ENCODE measurements around the gene FGF14. TPM values are rescaled to one million over a fixed set of nuclear protein-coding genes. Genes with fewer than 3 reads are reported as not detected.

FGF14 gene
- total and polyA plus RNA-seq, 2 of the 4 experiments (the other 2 are of a cell fraction) = under 0.01 TPM; not detected in 1

GRCh38 chr13:101875091-101875490 lies 526.8 kb downstream of the FGF14 start:
- H3K9me3 ChIP-seq (ENCODE audit: control insufficient read depth, insufficient read depth, low read length) = no peaks in the 10 kb centered on the region
- no peaks in the 10 kb centered on the region for H3K36me3 ChIP-seq (ENCODE audit: control insufficient read depth, insufficient read depth, low read length)
- no peak overlapping the region for H3K18ac ChIP-seq (ENCODE audit: low read depth, low read length)
- H4K5ac ChIP-seq (ENCODE audit: low read depth, low read length) = no peak overlapping the region
- H3K56ac ChIP-seq (ENCODE audit: extremely low read depth, insufficient read depth, low read length) = no peak overlapping the region
- H2AK5ac ChIP-seq (ENCODE audit: low read depth, low read length) = no peak overlapping the region
- no peak overlapping the region for H3K9ac ChIP-seq (ENCODE audit: low read depth, low read length)
- POLR2A ChIA-PET (ENCODE audit: unreplicated experiment) = no interaction called here
- no peaks in the 10 kb centered on the region for H3K4me1 ChIP-seq (ENCODE audit: control insufficient read depth, insufficient read depth, low read length)
- no peak overlapping the region for H3K27ac ChIP-seq (ENCODE audit: insufficient read depth, low read length)
- in situ Hi-C loops (cut with MboI; ENCODE audit: low sequenced_read_pairs) (no loop called here), dilution Hi-C loops (cut with HindIII; ENCODE audit: low sequenced_read_pairs, unreplicated experiment) (no loop called here), intact Hi-C loops (cut with micrococcal nuclease) (no loop called here)
- H2BK5ac ChIP-seq (ENCODE audit: low read depth, low read length, poor library complexity, severe bottlenecking) = no peak overlapping the region
- TF ChIP-seq ELK1 (IDR thresholded peaks at IDR 0.05; ENCODE audit: borderline replicate concordance, low read depth, low read length) (no peak), NFE2L2 (IDR thresholded peaks at IDR 0.05; ENCODE audit: low read depth, low read length) (no peak), RAD21 (IDR thresholded peaks at IDR 0.05; ENCODE audit: low read length) (no peak), CEBPB (IDR thresholded peaks at IDR 0.05; ENCODE audit: low read depth, low read length) (no peak), BHLHE40 (IDR thresholded peaks at IDR 0.05; ENCODE audit: low read depth, low read length) (no peak), MXI1 (IDR thresholded peaks at IDR 0.05; ENCODE audit: borderline replicate concordance, low read depth, low read length) (no peak), CHD1 (IDR thresholded peaks at IDR 0.05; ENCODE audit: low read depth, low read length) (no peak), RCOR1 (IDR thresholded peaks at IDR 0.05; ENCODE audit: insufficient replicate concordance, low read length) (no peak)
- H3K14ac ChIP-seq (replicated peaks; ENCODE audit: low read depth, low read length) = no peak overlapping the region
- no peak overlapping the region for H4K91ac ChIP-seq (ENCODE audit: insufficient read depth, low read depth, low read length)
- H3K4ac ChIP-seq (ENCODE audit: low read depth, low read length) = no peak overlapping the region
- H3K4me2 ChIP-seq (ENCODE audit: low read depth, low read length) = no peak overlapping the region
- no peak overlapping the region for H4K8ac ChIP-seq (ENCODE audit: low read depth in 2 of 2, low read length in 2 of 2)
- H2BK20ac ChIP-seq (ENCODE audit: low read depth, low read length) = no peak overlapping the region
- no peaks in the 10 kb centered on the region for H3K9me1 ChIP-seq (ENCODE audit: insufficient read depth, low read length)
- BruUV-seq (replicated peaks) = no TSS peak
- H2AK9ac ChIP-seq (replicated peaks; ENCODE audit: low read depth, low read length, poor library complexity) = no peak overlapping the region
- H2BK15ac ChIP-seq (ENCODE audit: low read depth, low read length) = no peak overlapping the region
- H2BK120ac ChIP-seq (ENCODE audit: low read depth, low read length) = no peak overlapping the region
- H3K4me3 ChIP-seq (ENCODE audit: insufficient read depth, low read depth, low read length) = no peak overlapping the region
- no peak overlapping the region for H3K23ac ChIP-seq (ENCODE audit: low read depth, low read length)
- no peaks in the 10 kb centered on the region for H3K79me1 ChIP-seq (ENCODE audit: low read depth in 1 of 2, low read length in 2 of 2)
- no CpG with 5 or more reads among the region's 3 CpGs for WGBS, 2 experiments (ENCODE audit: extremely low coverage in 2 of 2, insufficient read length in 1 of 2)
- CTCF ChIA-PET = no interaction called here
- no peaks in the 10 kb centered on the region for H3K27me3 ChIP-seq (ENCODE audit: control insufficient read depth, insufficient read depth, low read length)
- ATAC-seq (ENCODE audit: low read depth) (no peak), DNase-seq (no peak)
- H4K20me1 ChIP-seq (ENCODE audit: insufficient read depth, low read length) = no peaks in the 10 kb centered on the region
- no peak overlapping the region for H2AFZ ChIP-seq (replicated peaks; ENCODE audit: low read length, poor library complexity)

Measured in IMR-90 (cell line).